Chondrocyte (in vitro differentiated cells): Measurements from ENCODE around the gene SDK2. TPM values are rescaled to one million over a fixed set of nuclear protein-coding genes. Genes with fewer than 3 reads are reported as not detected.

Experiments used
- DNase-seq: peaks from one replicate; pipeline ENCODE4 v3.0.0; 2021; ENCODE audit warnings: mixed read lengths, low spot score
- H3K27ac Mint-ChIP-seq: one replicate; pipeline ENCODE4 v1.8.0; 2021; ENCODE audit warnings: mild to moderate bottlenecking, moderate library complexity, mixed read lengths; ENCODE audit not compliant: unreplicated experiment
- H3K27me3 Mint-ChIP-seq: 2 replicates; pipeline ENCODE4 v1.8.0; 2021; ENCODE audit warnings: low read depth, mixed read lengths
- H3K36me3 Mint-ChIP-seq: 2 replicates; pipeline ENCODE4 v1.8.0; 2021; ENCODE audit warnings: low read depth, mixed read lengths
- H3K4me1 Mint-ChIP-seq: 2 replicates; pipeline ENCODE4 v1.8.0; 2021; ENCODE audit warnings: low read depth, mild to moderate bottlenecking, mixed read lengths
- H3K4me3 Mint-ChIP-seq: one replicate; pipeline ENCODE4 v1.8.0; 2021; ENCODE audit warnings: mild to moderate bottlenecking, moderate library complexity, mixed read lengths; ENCODE audit not compliant: unreplicated experiment
- H3K9me3 Mint-ChIP-seq: 2 replicates; pipeline ENCODE4 v1.8.0; 2021; ENCODE audit warnings: low read depth, mixed read lengths
- total RNA-seq: library from RNA; stranded (reverse); gene quantifications from 3 replicates; pipeline ENCODE4 v1.2.1, GENCODE V29; 2021
- TF ChIP-seq, protein P1 (sequence below): fragments of 200-600 bp; sonication (generic); IDR thresholded peaks from 2 replicates; pipeline ENCODE4 v1.5.0; 2021; ENCODE audit warnings: antibody characterized with exemption, mild to moderate bottlenecking, moderate library complexity

SDK2 gene
- total RNA-seq, 1 donor from 2014 or later: 15.8 TPM

- H3K4me3 Mint-ChIP-seq: no peak overlapping the region
- H3K27ac Mint-ChIP-seq: no peak overlapping the region
Measured at GRCh38 chr17:73319766-73320165, 324.5 kb downstream of the SDK2 start.

GRCh38 chr17:73318836-73319235 is 325.4 kb downstream of the SDK2 start:
- Mint-ChIP-seq H3K9me3 (peaks cover 4% of the 10 kb centered on the region), H3K4me1 (peaks cover 21% of the 10 kb centered on the region), H3K36me3 (no peaks in the 10 kb centered on the region), H3K27me3 (no peaks in the 10 kb centered on the region), H3K27ac (no peak overlapping the region), H3K4me3 (no peak overlapping the region)
- TF ChIP-seq, protein P1, sequence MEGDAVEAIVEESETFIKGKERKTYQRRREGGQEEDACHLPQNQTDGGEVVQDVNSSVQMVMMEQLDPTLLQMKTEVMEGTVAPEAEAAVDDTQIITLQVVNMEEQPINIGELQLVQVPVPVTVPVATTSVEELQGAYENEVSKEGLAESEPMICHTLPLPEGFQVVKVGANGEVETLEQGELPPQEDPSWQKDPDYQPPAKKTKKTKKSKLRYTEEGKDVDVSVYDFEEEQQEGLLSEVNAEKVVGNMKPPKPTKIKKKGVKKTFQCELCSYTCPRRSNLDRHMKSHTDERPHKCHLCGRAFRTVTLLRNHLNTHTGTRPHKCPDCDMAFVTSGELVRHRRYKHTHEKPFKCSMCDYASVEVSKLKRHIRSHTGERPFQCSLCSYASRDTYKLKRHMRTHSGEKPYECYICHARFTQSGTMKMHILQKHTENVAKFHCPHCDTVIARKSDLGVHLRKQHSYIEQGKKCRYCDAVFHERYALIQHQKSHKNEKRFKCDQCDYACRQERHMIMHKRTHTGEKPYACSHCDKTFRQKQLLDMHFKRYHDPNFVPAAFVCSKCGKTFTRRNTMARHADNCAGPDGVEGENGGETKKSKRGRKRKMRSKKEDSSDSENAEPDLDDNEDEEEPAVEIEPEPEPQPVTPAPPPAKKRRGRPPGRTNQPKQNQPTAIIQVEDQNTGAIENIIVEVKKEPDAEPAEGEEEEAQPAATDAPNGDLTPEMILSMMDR: no peak
- DNase-seq: no peak

More at GRCh38 chr17:73319766-73320165, 324.5 kb downstream of the SDK2 start:
- H3K9me3 Mint-ChIP-seq: peaks cover 4% of the 10 kb centered on the region
- H3K4me1 Mint-ChIP-seq: peaks cover 24% of the 10 kb centered on the region
- TF ChIP-seq, protein P1: no peak
- no peaks in the 10 kb centered on the region for H3K36me3 Mint-ChIP-seq
- H3K27me3 Mint-ChIP-seq: peaks cover 2% of the 10 kb centered on the region
- no peak for DNase-seq

DNA sequence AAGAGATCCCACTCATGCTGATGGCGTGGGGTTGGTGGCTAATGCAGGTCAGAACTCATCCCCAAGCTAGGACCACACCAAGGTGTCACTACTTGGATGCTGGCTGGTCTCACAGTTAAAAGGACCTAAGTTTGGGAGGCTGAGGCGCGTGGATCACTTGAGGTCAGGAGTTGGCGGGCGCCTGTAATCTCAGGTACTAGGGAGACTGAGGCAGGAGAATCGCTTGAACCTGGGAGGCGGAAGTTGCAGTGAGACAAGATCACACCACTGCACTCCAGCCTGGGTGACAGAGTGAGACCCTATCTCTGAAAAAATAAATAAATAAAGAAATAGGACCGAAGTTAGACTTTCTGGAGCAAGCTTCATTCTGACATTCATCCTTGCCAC is 325.8 kb downstream of the SDK2 start:
- Mint-ChIP-seq H3K36me3 (no peaks in the 10 kb centered on the region), H3K4me1 (peaks cover 21% of the 10 kb centered on the region), H3K27me3 (no peaks in the 10 kb centered on the region), H3K9me3 (peaks cover 4% of the 10 kb centered on the region), H3K4me3 (no peak overlapping the region), H3K27ac (no peak overlapping the region)
- DNase-seq: no peak
- TF ChIP-seq, protein P1: no peak

GRCh38 chr17:73317513-73318426 is 326.5 kb downstream of the SDK2 start:
- no peak for DNase-seq
- H3K4me1 Mint-ChIP-seq: peaks cover 21% of the 10 kb centered on the region
- no peaks in the 10 kb centered on the region for H3K36me3 Mint-ChIP-seq
- H3K4me3 Mint-ChIP-seq: no peak overlapping the region
- peak overlapping the region; percentile 24 for H3K27ac Mint-ChIP-seq
- H3K27me3 Mint-ChIP-seq: no peaks in the 10 kb centered on the region
- TF ChIP-seq, protein P1: no peak
- H3K9me3 Mint-ChIP-seq: peaks cover 4% of the 10 kb centered on the region

- Mint-ChIP-seq H3K9me3 (no peaks in the 10 kb centered on the region), H3K4me3 (no peak overlapping the region), H3K36me3 (no peaks in the 10 kb centered on the region), H3K27ac (no peak overlapping the region), H3K4me1 (peaks cover 21% of the 10 kb centered on the region), H3K27me3 (no peaks in the 10 kb centered on the region)
- TF ChIP-seq, protein P1: no peak
- no peak for DNase-seq
Measured at GRCh38 chr17:73316919-73317505, 327.2 kb downstream of the SDK2 start.
